Germinal center (tissue), 1 donor: ENCODE data around the gene SH3RF3.
A peak's percentile ranks its signal among the peaks of the same experiment; 100 is the strongest.
"Not testable (repeated sequence)": the region's sequence is repeated elsewhere in the genome, so short reads cannot be mapped to it uniquely, and the experiment has no call there.

Source experiments
- DNase-seq: peaks from one replicate; pipeline ENCODE4 v3.0.0; 2012; ENCODE audit warnings: mixed read lengths, low spot score

The SH3RF3 gene

GRCh38 chr2:109128616-109129355 lies at the start of gene SH3RF3:
SH3RF3 (plus strand) TSS chr2:109129205.
- DNase-seq = peak; percentile 24

DNA sequence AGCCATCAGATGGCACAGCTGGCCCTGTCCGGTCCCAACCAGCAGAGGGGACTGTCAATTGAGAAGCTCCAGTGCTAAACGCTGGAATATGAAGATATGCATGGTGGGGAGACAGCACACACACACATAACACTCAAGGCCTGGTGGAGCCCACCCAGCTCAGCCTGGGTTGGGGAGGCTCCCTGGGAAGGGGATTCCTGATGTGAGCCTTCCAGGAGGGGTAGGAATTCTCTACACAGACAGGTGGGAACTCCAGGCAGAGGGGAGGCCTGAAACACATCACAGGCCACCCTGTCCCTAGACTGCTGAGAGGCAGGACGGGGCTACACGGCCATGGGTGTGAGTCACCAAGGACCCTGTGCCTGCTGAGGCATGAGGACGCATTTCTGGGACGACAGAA lies 49.4 kb upstream of the SH3RF3 start:
- DNase-seq = no peak

GRCh38 chr2:109080109-109080508 lies 48.9 kb upstream of the SH3RF3 start:
- DNase-seq = no peak

GRCh38 chr2:109080757-109081156 lies 48.2 kb upstream of the SH3RF3 start:
- DNase-seq = no peak

GRCh38 chr2:109081374-109081773 lies 47.6 kb upstream of the SH3RF3 start:
- DNase-seq = no peak

GRCh38 chr2:109083771-109084170 lies 45.2 kb upstream of the SH3RF3 start:
- no peak for DNase-seq

DNA sequence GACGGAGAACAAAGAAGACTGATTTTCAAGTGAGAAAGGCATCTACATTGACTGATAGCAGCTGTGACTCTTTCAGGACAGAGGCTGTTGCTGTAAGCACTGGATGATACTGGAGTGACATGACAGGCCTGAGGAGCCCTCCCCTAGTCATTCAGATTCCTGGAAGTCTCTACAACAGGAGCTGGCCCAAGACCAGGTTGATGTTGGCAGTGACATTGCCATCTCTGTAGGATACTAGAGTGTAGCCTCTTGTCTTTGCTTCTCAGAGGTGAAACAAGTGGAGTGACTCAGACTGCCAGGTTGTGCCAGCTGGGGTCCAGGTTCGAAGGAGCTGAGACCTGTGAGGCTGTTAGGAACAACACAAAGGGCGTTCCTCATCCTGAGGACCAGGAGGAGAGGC lies 44.7 kb upstream of the SH3RF3 start:
- no peak for DNase-seq

DNA sequence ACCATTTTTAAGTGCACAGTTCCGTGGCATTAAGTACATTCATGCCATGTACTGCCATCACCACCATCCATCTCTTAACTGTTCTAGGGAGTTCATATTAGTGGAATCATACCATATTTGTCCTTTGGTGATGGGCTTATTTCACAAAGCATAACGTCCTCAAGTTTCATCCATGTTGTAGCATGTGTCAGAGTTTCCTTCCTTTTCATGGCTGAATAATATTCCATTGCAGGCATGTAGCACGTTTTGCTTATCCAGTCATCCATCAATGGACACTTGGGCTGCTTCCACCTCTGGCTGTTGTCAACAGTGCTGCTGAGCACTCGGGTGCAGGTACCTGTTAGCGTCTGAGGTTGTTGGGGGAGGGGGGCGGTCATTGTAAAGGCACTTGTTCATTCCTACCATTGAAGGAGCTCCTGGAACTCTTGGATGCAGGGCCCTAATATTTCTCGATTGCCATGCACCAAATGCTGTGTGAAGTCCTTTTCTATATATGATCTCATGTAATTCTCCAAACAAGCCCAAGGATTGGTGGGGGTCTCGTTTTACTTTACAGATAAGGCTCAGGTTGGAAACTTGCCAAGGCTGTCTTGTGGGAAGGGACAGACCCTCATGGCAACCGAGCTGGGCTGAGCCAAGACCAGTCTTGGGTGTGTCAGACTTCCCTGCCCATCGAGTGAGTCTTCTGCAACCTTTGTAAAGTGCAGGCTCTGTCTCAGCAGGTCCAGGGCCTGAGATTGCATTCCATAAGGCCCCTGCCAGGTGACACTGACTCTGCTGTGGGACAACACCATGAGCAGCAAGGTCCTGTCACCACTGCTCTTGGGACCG lies 42.9 kb upstream of the SH3RF3 start:
- DNase-seq = no peak

DNA sequence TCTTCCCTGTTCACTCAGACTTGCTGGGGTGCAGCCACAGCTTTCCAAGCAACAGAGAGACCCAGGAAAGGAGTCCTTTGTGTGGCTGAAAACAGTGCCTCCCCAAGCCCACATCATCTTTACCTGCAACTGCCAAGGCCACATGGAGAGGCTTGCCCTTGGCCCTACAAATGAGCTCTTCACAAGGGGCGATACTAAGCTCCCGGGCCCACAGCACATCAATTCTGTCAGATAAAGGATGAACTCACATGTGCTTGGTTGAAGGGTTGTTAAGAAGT lies 42.3 kb upstream of the SH3RF3 start:
- DNase-seq = no peak

- no peak for DNase-seq
Observed at GRCh38 chr2:109087055-109087663, 41.8 kb upstream of the SH3RF3 start.

GRCh38 chr2:109089602-109090300 lies 39.3 kb upstream of the SH3RF3 start:
- no peak for DNase-seq

DNA sequence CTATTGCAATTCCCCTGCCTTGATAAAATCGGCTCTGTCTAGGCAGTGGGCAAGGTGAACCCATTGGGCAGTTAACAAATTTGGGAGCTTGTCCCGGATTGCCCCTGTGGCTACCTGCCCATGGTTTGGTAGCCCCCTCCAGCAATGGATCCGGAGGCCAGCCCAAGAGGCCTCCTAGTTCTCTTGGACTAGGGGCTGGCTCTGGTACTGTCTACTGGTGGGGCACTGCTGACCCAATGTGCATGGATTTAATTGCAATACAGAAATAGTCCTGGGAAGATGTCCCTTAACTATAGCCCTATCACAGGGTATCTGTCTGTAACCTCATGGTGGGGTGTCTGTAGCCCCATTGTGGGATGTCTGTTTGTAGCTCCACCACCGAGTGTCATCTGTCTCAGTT lies 37.5 kb upstream of the SH3RF3 start:
- DNase-seq = no peak

DNA sequence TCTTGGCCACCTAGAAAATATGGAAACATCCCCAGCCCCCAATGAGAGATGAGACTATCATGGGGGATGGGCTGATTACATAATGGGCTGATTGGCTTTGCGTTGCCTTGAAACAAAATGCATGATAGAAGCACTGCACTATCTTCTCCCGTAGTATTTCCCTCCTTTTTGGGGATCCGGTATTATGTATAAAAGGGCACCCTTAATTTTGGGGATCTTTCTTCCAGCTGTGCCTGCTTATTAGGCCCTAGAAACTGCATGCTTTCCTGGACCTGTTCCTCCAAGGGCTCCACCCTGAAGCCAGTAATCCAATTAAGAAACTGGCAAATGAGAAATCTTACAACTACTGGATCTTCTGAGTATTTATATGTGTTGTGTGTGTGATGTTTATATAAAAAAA lies 34.9 kb upstream of the SH3RF3 start:
- DNase-seq = no peak

DNA sequence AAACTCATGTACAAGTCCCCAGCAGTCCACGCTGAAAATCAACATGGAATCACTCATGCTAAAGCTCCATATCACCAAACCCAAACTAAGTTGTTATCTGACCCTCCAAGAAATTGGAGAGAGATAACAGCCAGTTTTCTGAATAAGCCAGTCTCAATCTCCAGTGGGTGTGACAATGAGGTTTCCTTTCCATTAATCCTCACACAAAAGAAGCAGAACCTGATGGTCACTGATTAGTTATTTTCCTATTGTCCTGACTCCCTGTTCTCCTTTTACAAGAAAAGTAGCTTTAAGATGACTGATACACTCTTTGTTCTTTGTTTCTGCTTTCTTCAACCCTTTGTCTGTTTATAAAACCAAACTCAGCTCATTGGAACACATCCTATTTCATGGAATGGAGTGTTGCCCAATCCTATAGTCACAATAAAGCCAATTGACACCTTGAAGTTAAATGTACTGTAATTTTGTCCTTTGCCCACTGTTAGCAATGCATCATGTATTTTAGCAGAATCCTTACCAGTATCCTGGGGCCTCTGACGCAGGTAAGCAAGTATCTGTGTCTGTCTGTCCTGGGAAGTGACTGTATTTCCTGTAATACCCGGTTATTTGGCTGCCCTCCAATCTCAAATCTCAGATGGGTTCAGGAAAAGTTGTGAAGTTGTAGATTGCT lies 30.6 kb upstream of the SH3RF3 start:
- DNase-seq = no peak

- DNase-seq = no peak
Observed at GRCh38 chr2:109098921-109099273, 30.1 kb upstream of the SH3RF3 start.

DNA sequence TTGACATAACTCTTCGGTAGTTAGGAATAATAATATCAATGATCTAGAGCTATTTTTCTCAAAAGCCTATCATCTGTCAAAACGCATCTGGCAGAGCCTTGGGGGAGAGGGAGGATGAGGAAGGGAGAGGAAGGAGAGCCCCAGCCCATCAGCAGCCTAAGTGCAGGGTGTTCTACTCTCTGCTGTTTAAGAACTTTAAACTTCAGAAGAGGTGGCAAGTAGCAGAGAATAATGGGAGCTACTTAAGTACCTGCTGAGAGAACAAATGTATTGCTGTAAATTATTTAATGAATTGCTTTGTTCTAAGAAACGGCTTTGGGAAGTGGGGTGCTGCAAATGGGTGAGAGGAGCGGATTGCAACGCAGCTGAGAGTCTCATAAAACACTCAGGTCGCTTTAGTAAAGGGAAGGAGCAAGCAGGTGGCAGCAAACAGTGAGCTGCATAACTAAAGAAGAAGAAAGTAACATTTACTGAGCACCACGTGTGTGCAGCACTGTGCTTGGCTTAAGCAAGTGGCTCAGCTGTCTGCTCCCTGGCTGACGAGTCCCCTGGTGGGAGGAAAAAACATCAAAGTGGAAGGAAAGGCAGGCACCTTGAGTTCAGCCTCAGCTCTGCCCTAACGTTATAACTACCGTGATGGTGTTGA lies 26.3 kb upstream of the SH3RF3 start:
- no peak for DNase-seq

- no peak for DNase-seq
Observed at GRCh38 chr2:109105113-109105512, 23.9 kb upstream of the SH3RF3 start.

- no peak for DNase-seq
Observed at GRCh38 chr2:109108740-109109139, 20.3 kb upstream of the SH3RF3 start.

DNA sequence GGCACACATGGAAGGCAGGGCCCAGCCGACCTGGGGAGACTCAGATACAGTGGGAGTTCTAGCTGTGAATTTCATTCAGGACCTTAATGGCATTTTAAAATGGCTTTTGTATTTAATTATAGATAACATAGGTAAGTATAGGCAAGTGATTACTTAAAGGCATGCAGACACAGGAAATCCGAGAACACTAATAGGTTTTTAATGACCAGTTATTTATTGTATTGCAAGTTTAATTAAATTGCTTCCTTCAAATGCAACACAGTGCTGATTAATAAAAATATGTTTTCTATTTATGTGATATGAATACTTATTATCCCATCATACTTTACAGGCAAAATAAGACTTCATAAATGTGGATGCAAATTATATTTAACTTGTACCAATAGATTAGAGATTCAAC lies 19.7 kb upstream of the SH3RF3 start:
- no peak for DNase-seq

GRCh38 chr2:109110170-109110569 lies 18.8 kb upstream of the SH3RF3 start:
- no peak for DNase-seq

DNA sequence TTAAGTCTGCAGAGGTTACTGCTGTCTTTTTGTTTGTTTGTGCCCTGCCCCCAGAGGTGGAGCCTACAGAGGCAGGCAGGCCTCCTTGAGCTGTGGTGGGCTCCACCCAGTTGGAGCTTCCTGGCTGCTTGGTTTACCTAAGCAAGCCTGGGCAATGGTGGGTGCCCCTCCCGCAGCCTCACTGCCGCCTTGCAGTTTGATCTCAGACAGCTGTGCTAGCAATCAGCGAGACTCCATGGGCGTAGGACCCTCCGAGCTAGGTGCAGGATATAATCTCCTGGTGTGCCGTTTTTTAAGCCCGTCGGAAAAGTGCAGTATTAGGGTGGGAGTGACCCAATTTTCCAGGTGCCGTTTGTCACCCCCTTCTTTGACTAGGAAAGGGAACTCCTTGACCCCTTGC lies 11.8 kb upstream of the SH3RF3 start:
- not testable (repeated sequence) for DNase-seq

- DNase-seq = no peak
Observed at GRCh38 chr2:109117780-109118179, 11.2 kb upstream of the SH3RF3 start.
